Activated CD4-positive, alpha-beta memory T cell treated with anti-CD3 and anti-CD28 coated beads for 36 hours (primary cell): Measurements from ENCODE around the gene PSMB7. TPM values are rescaled to one million over a fixed set of nuclear protein-coding genes. Genes with fewer than 3 reads are reported as not detected.

Experiments
- CTCF ChIA-PET: fragments of 350-600 bp; sonication (Branson Sonifier 250); formaldehyde crosslinking; loops from one replicate; lab custom pipeline; 2021; ENCODE audit warnings: antibody characterized with exemption, inconsistent platforms; lab: Charles Lee
- POLR2A ChIA-PET: fragments of 350-600 bp; sonication (Branson Sonifier 250); formaldehyde crosslinking; loops from one replicate; lab custom pipeline; 2021; ENCODE audit warnings: antibody characterized with exemption; lab: Charles Lee
- DNase-seq: peaks from one replicate; pipeline ENCODE4 v3.0.0-alpha.2; 2020
- H3K27ac Mint-ChIP-seq: one replicate; pipeline ENCODE4 v1.8.0; 2021; ENCODE audit warnings: mixed read lengths
- H3K27me3 Mint-ChIP-seq: one replicate; pipeline ENCODE4 v1.8.0; 2021; ENCODE audit warnings: mixed read lengths
- H3K36me3 Mint-ChIP-seq: one replicate; pipeline ENCODE4 v1.8.0; 2021; ENCODE audit warnings: mixed read lengths
- H3K4me1 Mint-ChIP-seq: one replicate; pipeline ENCODE4 v1.8.0; 2021; ENCODE audit warnings: low read depth, mixed read lengths
- H3K4me3 Mint-ChIP-seq: one replicate; pipeline ENCODE4 v1.8.0; 2021; ENCODE audit warnings: mild to moderate bottlenecking, mixed read lengths
- H3K9me3 Mint-ChIP-seq: one replicate; pipeline ENCODE4 v1.8.0; 2021; ENCODE audit warnings: mixed read lengths
- intact Hi-C: fragments of 100-400 bp; cut with micrococcal nuclease; formaldehyde crosslinking; loops from one replicate; pipeline ENCODE4 v1.15.1; 2023
- total RNA-seq, 2 experiments: library from RNA; stranded (reverse); gene quantifications; one replicate each; pipeline ENCODE4 v1.2.3, GENCODE V29; 2021

Gene PSMB7
- total RNA-seq, 2 experiments from 2014 or later, result 156 TPM

GRCh38 chr9:124307379-124308030 lies 107.7 kb downstream of the PSMB7 start:
- H3K27me3 Mint-ChIP-seq, result no peaks in the 10 kb centered on the region
- no peak overlapping the region for H3K4me3 Mint-ChIP-seq
- intact Hi-C loops, result no loop called here
- ChIA-PET CTCF (interaction anchor here (2.0 kb wide), 1 partner anchor 181 kb away, joined by 9 read pairs; no protein-coding TSS in a partner anchor), POLR2A (no interaction called here)
- no peak overlapping the region for H3K27ac Mint-ChIP-seq
- DNase-seq, result no peak
- no peaks in the 10 kb centered on the region for H3K9me3 Mint-ChIP-seq
- H3K4me1 Mint-ChIP-seq, result peaks cover 10% of the 10 kb centered on the region
- H3K36me3 Mint-ChIP-seq, result peaks cover 5% of the 10 kb centered on the region

GRCh38 chr9:124306098-124306735 lies 109.0 kb downstream of the PSMB7 start:
- intact Hi-C loops, result no loop called here
- DNase-seq, result no peak
- ChIA-PET POLR2A (no interaction called here), CTCF (interaction anchor here (1.6 to 2.0 kb wide), 2 partner anchors 14 to 179 kb away, joined by 3 to 9 read pairs; no protein-coding TSS in a partner anchor)
- Mint-ChIP-seq H3K27me3 (no peaks in the 10 kb centered on the region), H3K4me1 (peaks cover 10% of the 10 kb centered on the region), H3K9me3 (no peaks in the 10 kb centered on the region), H3K36me3 (peaks cover 5% of the 10 kb centered on the region), H3K27ac (no peak overlapping the region), H3K4me3 (no peak overlapping the region)

- ChIA-PET CTCF (interaction anchor here (0.8 to 3.4 kb wide), 2 partner anchors 14 to 177 kb away, joined by 3 to 11 read pairs; no protein-coding TSS in a partner anchor), POLR2A (no interaction called here)
- peaks cover 12% of the 10 kb centered on the region for H3K4me1 Mint-ChIP-seq
- intact Hi-C loops, result no loop called here
- H3K36me3 Mint-ChIP-seq, result peaks cover 5% of the 10 kb centered on the region
- no peaks in the 10 kb centered on the region for H3K27me3 Mint-ChIP-seq
- no peak for DNase-seq
- H3K4me3 Mint-ChIP-seq, result no peak overlapping the region
- no peaks in the 10 kb centered on the region for H3K9me3 Mint-ChIP-seq
- H3K27ac Mint-ChIP-seq, result no peak overlapping the region
Measured at GRCh38 chr9:124304285-124304684, 111.0 kb downstream of the PSMB7 start.

- CTCF ChIA-PET, result interaction anchor here (3.4 kb wide), 1 partner anchor 177 kb away, joined by 11 read pairs; no protein-coding TSS in a partner anchor
- Mint-ChIP-seq H3K4me1 (peaks cover 13% of the 10 kb centered on the region), H3K27me3 (no peaks in the 10 kb centered on the region), H3K27ac (no peak overlapping the region), H3K9me3 (no peaks in the 10 kb centered on the region), H3K36me3 (peaks cover 5% of the 10 kb centered on the region), H3K4me3 (no peak overlapping the region)
- intact Hi-C loops, result no loop called here
- no peak for DNase-seq
- POLR2A ChIA-PET, result no interaction called here
Measured at GRCh38 chr9:124303762-124304161, 111.5 kb downstream of the PSMB7 start.

Other genes with a start within 250 kb of the PSMB7 start
- gene NEK6, start 157.5 kb downstream of the PSMB7 start, total RNA-seq, result 10 to 100 TPM; 16.1 to 18.8 TPM
- gene ADGRD2, start 35.0 kb upstream of the PSMB7 start, total RNA-seq, result not detected
- not detected for gene NR5A1, start 92.0 kb upstream of the PSMB7 start, total RNA-seq